ENCODE results near the gene PNLIPRP3. TPM values are rescaled to one million over a fixed set of nuclear protein-coding genes. Genes with fewer than 3 reads are reported as not detected.

Gene PNLIPRP3
- total RNA-seq, 2 donors from 2014 or later, result not detected

GRCh38 chr10:116460219-116460618 is 32.6 kb downstream of the PNLIPRP3 start:
- H3K4me1 ChIP-seq, result peaks cover 13% of the 10 kb centered on the region
- peak in 3 of 4 donors; percentile 17 to 48 (median 44) for DNase-seq
- H3K4me3 ChIP-seq, result no peak overlapping the region
- H3K27ac ChIP-seq, result no peak overlapping the region
- no peaks in the 10 kb centered on the region for H3K9me3 ChIP-seq
- TF ChIP-seq POLR2A (IDR thresholded peaks at IDR 0.05), result no peak
- no peak for TF ChIP-seq CTCF (IDR thresholded peaks at IDR 0.05)
- no peaks in the 10 kb centered on the region for H3K36me3 ChIP-seq (replicated peaks in 1 of 2; ENCODE audit: insufficient read depth in 1 of 2, low read depth in 2 of 2)
- peak; percentile 43 for ATAC-seq
- intact Hi-C loops (cut with DNase I), result no loop called here
- H3K27me3 ChIP-seq, result no peaks in the 10 kb centered on the region
- 46% methylated on average over 3 of the region's 3 CpGs for WGBS, 2 donors

- WGBS, 2 donors, result 0 to 58% methylated on average over 1 of the region's 1 CpG
- Histone ChIP-seq H3K27ac (no peak overlapping the region), H3K4me1 (peaks cover 13% of the 10 kb centered on the region), H3K36me3 (replicated peaks in 1 of 2; ENCODE audit: insufficient read depth in 1 of 2, low read depth in 2 of 2) (no peaks in the 10 kb centered on the region), H3K27me3 (no peaks in the 10 kb centered on the region), H3K4me3 (no peak overlapping the region), H3K9me3 (no peaks in the 10 kb centered on the region)
- ATAC-seq (no peak), DNase-seq (no peak)
- TF ChIP-seq POLR2A (IDR thresholded peaks at IDR 0.05) (no peak), CTCF (IDR thresholded peaks at IDR 0.05) (no peak)
- intact Hi-C loops (cut with DNase I), result no loop called here
Observed at GRCh38 chr10:116461680-116462079, 34.0 kb downstream of the PNLIPRP3 start.

GRCh38 chr10:116464257-116464656 is 36.6 kb downstream of the PNLIPRP3 start:
- intact Hi-C loops (cut with DNase I), result no loop called here
- no peaks in the 10 kb centered on the region for H3K36me3 ChIP-seq (replicated peaks in 1 of 2; ENCODE audit: insufficient read depth in 1 of 2, low read depth in 2 of 2)
- peak; percentile 84 for ATAC-seq

DNA sequence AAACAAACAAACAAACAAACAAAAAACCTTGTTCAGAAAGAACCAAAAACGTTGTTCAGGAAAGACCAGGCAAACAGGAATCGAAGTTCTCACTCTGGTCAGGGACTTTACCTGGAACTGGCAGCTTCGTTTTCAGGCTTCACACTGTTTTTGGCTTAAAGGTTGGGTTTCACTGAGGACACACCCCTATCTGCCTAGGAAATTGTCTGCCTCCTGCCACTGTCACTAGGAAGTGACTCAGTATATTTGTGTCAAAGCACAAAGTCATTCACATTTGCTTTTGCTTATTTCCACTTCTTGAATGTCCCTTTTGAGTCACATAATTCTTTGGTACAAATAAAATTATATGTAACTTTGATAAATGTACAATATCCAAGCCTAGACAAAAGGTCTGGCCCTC is 37.9 kb downstream of the PNLIPRP3 start:
- no peaks in the 10 kb centered on the region for H3K36me3 ChIP-seq (replicated peaks in 1 of 2; ENCODE audit: insufficient read depth in 1 of 2, low read depth in 2 of 2)
- H3K4me1 ChIP-seq, result peaks cover 14% of the 10 kb centered on the region
- TF ChIP-seq POLR2A (IDR thresholded peaks at IDR 0.05), result no peak
- no peak for TF ChIP-seq CTCF (IDR thresholded peaks at IDR 0.05)
- no peaks in the 10 kb centered on the region for H3K27me3 ChIP-seq
- H3K4me3 ChIP-seq, result no peak overlapping the region
- 43 to 48% methylated on average over 3 of the region's 3 CpGs for WGBS, 2 donors
- no peak overlapping the region for H3K27ac ChIP-seq
- DNase-seq (no peak), ATAC-seq (no peak)
- no peaks in the 10 kb centered on the region for H3K9me3 ChIP-seq
- intact Hi-C loops (cut with DNase I), result no loop called here

More at GRCh38 chr10:116464257-116464656, 36.6 kb downstream of the PNLIPRP3 start:
- H3K9me3 ChIP-seq, result no peaks in the 10 kb centered on the region
- TF ChIP-seq POLR2A (IDR thresholded peaks at IDR 0.05) (no peak), CTCF (IDR thresholded peaks at IDR 0.05) (no peak)
- no peaks in the 10 kb centered on the region for H3K27me3 ChIP-seq
- 0 to 17% methylated on average over 1 to 2 of the region's 2 CpGs for WGBS, 2 donors
- H3K4me3 ChIP-seq, result no peak overlapping the region
- DNase-seq, result peak; percentile 64 to 90 (median 80)
- no peak overlapping the region for H3K27ac ChIP-seq
- peaks cover 19% of the 10 kb centered on the region for H3K4me1 ChIP-seq

GRCh38 chr10:116466715-116467422 is 39.2 kb downstream of the PNLIPRP3 start:
- WGBS, 2 donors, result 46 to 64% methylated on average over 7 of the region's 7 CpGs
- H3K9me3 ChIP-seq, result no peaks in the 10 kb centered on the region
- no peaks in the 10 kb centered on the region for H3K27me3 ChIP-seq
- ATAC-seq (no peak), DNase-seq (no peak)
- peaks cover 16% of the 10 kb centered on the region for H3K4me1 ChIP-seq
- intact Hi-C loops (cut with DNase I), result no loop called here
- TF ChIP-seq POLR2A (IDR thresholded peaks at IDR 0.05) (no peak), CTCF (IDR thresholded peaks at IDR 0.05) (no peak)
- H3K4me3 ChIP-seq, result no peak overlapping the region
- H3K27ac ChIP-seq, result no peak overlapping the region
- no peaks in the 10 kb centered on the region for H3K36me3 ChIP-seq (replicated peaks in 1 of 2; ENCODE audit: insufficient read depth in 1 of 2, low read depth in 2 of 2)

Data from body of pancreas (tissue), 4 donors.